RPMI7951 (cell line): ENCODE measurements around the gene ENTHD1. TPM values are rescaled to one million over a fixed set of nuclear protein-coding genes. Genes with fewer than 3 reads are reported as not detected.
"Not testable (repeated sequence)": the region's sequence is repeated elsewhere in the genome, so short reads cannot be mapped to it uniquely, and the experiment has no call there.

ENCODE experiments used
- DNase-seq: peaks from one replicate; pipeline ENCODE4 v3.0.0-alpha.2; 2012; ENCODE audit warnings: low read depth
- total RNA-seq: library from RNA; depleted of rRNA; stranded (reverse); fragments of >200 nt; shearing (Covaris generic); gene quantifications from 2 replicates; pipeline ENCODE4 v1.2.3, GENCODE V29; 2014

ENTHD1 gene
- total RNA-seq, 1 experiment from 2014 or later, result not detected

- no peak for DNase-seq
Measured at GRCh38 chr22:39777716-39778454, 115.7 kb downstream of the ENTHD1 start.

- no peak for DNase-seq
Measured at GRCh38 chr22:39776295-39777009, 117.1 kb downstream of the ENTHD1 start.

GRCh38 chr22:39773976-39774539 lies 119.5 kb downstream of the ENTHD1 start:
- DNase-seq, result peak; percentile 7

GRCh38 chr22:39773503-39773902 lies 120.1 kb downstream of the ENTHD1 start:
- no peak for DNase-seq

GRCh38 chr22:39771486-39771885 lies 122.1 kb downstream of the ENTHD1 start:
- DNase-seq, result no peak

- DNase-seq, result no peak
Measured at GRCh38 chr22:39765661-39766060, 127.9 kb downstream of the ENTHD1 start.

GRCh38 chr22:39765046-39765445 lies 128.5 kb downstream of the ENTHD1 start:
- no peak for DNase-seq

- DNase-seq, result no peak
Measured at GRCh38 chr22:39763276-39763675, 130.3 kb downstream of the ENTHD1 start.

GRCh38 chr22:39750759-39751158 lies 142.8 kb downstream of the ENTHD1 start:
- no peak for DNase-seq

GRCh38 chr22:39748877-39749276 lies 144.7 kb downstream of the ENTHD1 start:
- DNase-seq, result peak; percentile 6

GRCh38 chr22:39746600-39747262 lies 146.8 kb downstream of the ENTHD1 start:
- DNase-seq, result no peak

- no peak for DNase-seq
Measured at GRCh38 chr22:39745789-39746188, 147.8 kb downstream of the ENTHD1 start.

- DNase-seq, result no peak
Measured at GRCh38 chr22:39744353-39744752, 149.2 kb downstream of the ENTHD1 start.

- no peak for DNase-seq
Measured at GRCh38 chr22:39743935-39744334, 149.6 kb downstream of the ENTHD1 start.

GRCh38 chr22:39739338-39740027 lies 154.1 kb downstream of the ENTHD1 start:
- no peak for DNase-seq

- no peak for DNase-seq
Measured at GRCh38 chr22:39738746-39739145, 154.8 kb downstream of the ENTHD1 start.

GRCh38 chr22:39735776-39736175 lies 157.8 kb downstream of the ENTHD1 start:
- no peak for DNase-seq

GRCh38 chr22:39734866-39735265 lies 158.7 kb downstream of the ENTHD1 start:
- no peak for DNase-seq

GRCh38 chr22:39734046-39734445 lies 159.5 kb downstream of the ENTHD1 start:
- DNase-seq, result not testable (repeated sequence)

- no peak for DNase-seq
Measured at GRCh38 chr22:39733191-39733590, 160.4 kb downstream of the ENTHD1 start.

- no peak for DNase-seq
Measured at GRCh38 chr22:39732625-39733024, 160.9 kb downstream of the ENTHD1 start.
